GM12878 (cell line): ENCODE results near the gene GPR151. TPM values are rescaled to one million over a fixed set of nuclear protein-coding genes. Genes with fewer than 3 reads are reported as not detected.

Experiments
- ATAC-seq: fragments of 200-7000 bp; cut with Tn5 transposase; 3 replicates; pipeline ENCODE4 v1.9.1; 2020; ENCODE audit warnings: mild to moderate bottlenecking, moderate library complexity
- BruUV-seq: library from RNA; stranded (reverse); fragments of 400-500 nt; replicated peaks from 2 replicates; lab custom pipeline; 2021; lab: Mats Ljungman, UMichigan
- CTCF ChIA-PET: fragments of 300-600 bp; sonication (Branson Sonifier 250); formaldehyde crosslinking; extraction: SDS; loops from one replicate; lab custom pipeline; 2021; ENCODE audit warnings: inconsistent platforms; lab: Yijun Ruan, JAX
- POLR2A ChIA-PET: fragments of 350-600 bp; formaldehyde crosslinking; extraction: SDS; loops from one replicate; lab custom pipeline; 2021; ENCODE audit warnings: inconsistent platforms; lab: Charles Lee
- RAD21 ChIA-PET: fragments of 300-600 bp; sonication (Branson Sonifier 250); formaldehyde crosslinking; loops from one replicate; lab custom pipeline; 2023; ENCODE audit warnings: antibody characterized with exemption; ENCODE audit not compliant: unreplicated experiment; lab: Charles Lee
- SMC1A ChIA-PET: fragments of 300-600 bp; sonication (Branson Sonifier 250); formaldehyde crosslinking; loops from one replicate; lab custom pipeline; 2023; ENCODE audit not compliant: unreplicated experiment, uncharacterized antibody; lab: Charles Lee
- DNase-seq: peaks from one replicate; pipeline ENCODE4 v3.0.0-alpha.2; 2011; ENCODE audit warnings: low read depth, low spot score
- FAIRE-seq: peaks from 3 replicates; lab custom pipeline; 2011; peaks lifted over from hg19 to GRCh38; lab: Jason Lieb, UNC
- H2AFZ ChIP-seq: 2 replicates; pipeline ENCODE4 v1.6.0; 2011; ENCODE audit warnings: low read depth, low read length, control low read depth; ENCODE audit not compliant: control insufficient read depth
- H3K27ac ChIP-seq: 2 replicates; pipeline ENCODE4 v1.5.1; 2011; ENCODE audit warnings: control low read depth; ENCODE audit not compliant: control insufficient read depth, insufficient read depth
- H3K27me3 ChIP-seq, 2 experiments: replicated peaks in 1 of 2; 2 replicates each; pipeline versions ENCODE4 v1.6.0 to v1.6.1; 2011; ENCODE audit warnings: low read length in 1 of 2; ENCODE audit not compliant: control insufficient read depth in 2 of 2, insufficient read depth in 2 of 2
- H3K36me3 ChIP-seq, 2 experiments: 2 replicates each; pipeline ENCODE4 v1.5.1; 2011; ENCODE audit warnings: low read length in 1 of 2; ENCODE audit not compliant: control insufficient read depth in 2 of 2, insufficient read depth in 2 of 2
- H3K4me1 ChIP-seq: 2 replicates; pipeline ENCODE4 v1.6.1; 2011; ENCODE audit warnings: mild to moderate bottlenecking, low read length, moderate library complexity, mixed read lengths; ENCODE audit not compliant: control insufficient read depth, insufficient read depth
- H3K4me2 ChIP-seq: 2 replicates; pipeline ENCODE4 v1.6.0; 2011; ENCODE audit warnings: control low read depth; ENCODE audit not compliant: control insufficient read depth, insufficient read depth
- H3K4me3 ChIP-seq: fragments of 200-600 bp; sonication (generic); 2 replicates; pipeline ENCODE4 v1.5.1; 2016
- H3K79me2 ChIP-seq: 2 replicates; pipeline ENCODE4 v1.6.0; 2011; ENCODE audit warnings: low read length; ENCODE audit not compliant: control insufficient read depth, insufficient read depth
- H3K9ac ChIP-seq: 2 replicates; pipeline ENCODE4 v1.8.0; 2011; ENCODE audit warnings: low read length, control low read depth, mixed read lengths; ENCODE audit not compliant: control insufficient read depth, insufficient read depth
- H3K9me3 ChIP-seq: replicated peaks from 3 replicates; pipeline ENCODE4 v1.5.1; 2011; ENCODE audit warnings: mild to moderate bottlenecking, low read length; ENCODE audit not compliant: control insufficient read depth, insufficient read depth
- H4K20me1 ChIP-seq: 2 replicates; pipeline ENCODE4 v1.6.0; 2011; ENCODE audit not compliant: control insufficient read depth, insufficient read depth
- BCL3 ChIP-seq: IDR thresholded peaks from 2 replicates; pipeline ENCODE4 v1.6.1; 2011; ENCODE audit warnings: borderline replicate concordance, low read depth, mild to moderate bottlenecking, moderate library complexity, low read length; ENCODE audit not compliant: insufficient read depth, poor library complexity, severe bottlenecking
- GATAD2B ChIP-seq: fragments of 450-650 bp; conservative IDR thresholded peaks from 2 replicates; pipeline ENCODE4 v1.6.1; 2017; ENCODE audit warnings: low read depth, mild to moderate bottlenecking, moderate library complexity
- NR2C1 ChIP-seq: fragments of 450-650 bp; IDR thresholded peaks from 2 replicates; pipeline ENCODE4 v1.6.1; 2017; ENCODE audit warnings: antibody characterized with exemption, mild to moderate bottlenecking, moderate library complexity
- TARDBP ChIP-seq: IDR thresholded peaks from 2 replicates; pipeline ENCODE4 v1.6.1; 2016; ENCODE audit warnings: borderline replicate concordance
- TCF7 ChIP-seq: IDR thresholded peaks from 2 replicates; pipeline ENCODE4 v1.6.1; 2014; ENCODE audit warnings: antibody characterized with exemption, borderline replicate concordance
- ZBTB4 ChIP-seq: fragments of 450-650 bp; formaldehyde crosslinking; IDR thresholded peaks from 2 replicates; pipeline ENCODE4 v1.4.0; 2022; ENCODE audit warnings: mild to moderate bottlenecking, moderate library complexity
- WGBS: methylation state at CpG from one replicate; pipeline ENCODE4 v1.1.6; 2016; ENCODE audit warnings: low lambda C conversion rate; ENCODE audit not compliant: insufficient replicate concordance, insufficient coverage; ENCODE audit errors: missing lambda C conversion rate; 5-methylcytosine and 5-hydroxymethylcytosine counted together
- in situ Hi-C: fragments of 300-500 bp; cut with MboI; formaldehyde crosslinking; loops from 9 replicates; pipeline ENCODE4 v1.14.3; 2018; ENCODE audit warnings: mixed read lengths
- intact Hi-C: fragments of 100-400 bp; cut with micrococcal nuclease; formaldehyde crosslinking; loops from one replicate; pipeline ENCODE4 v1.14.2; 2022; ENCODE audit not compliant: unreplicated experiment
- polyA plus RNA-seq, 11 experiments: library from polyadenylated mRNA; depleted of rRNA in 4 of 11; unstranded in 6 of 11; stranded (reverse) in 5 of 11; fragments of >200 nt; fragmentation: Nextera tagmentation in 4 of 11; fragmentation: Illumina TruSeq in 1 of 11; extraction: Ambion mirVana in 4 of 11; extraction: Trizol in 1 of 11; gene quantifications; 1 replicate in 1 of 11; 2 replicates in 10 of 11; pipeline versions ENCODE4 v1.2.1 to v1.2.3, GENCODE V29; 2011 to 2016; ENCODE audit warnings: inconsistent platforms in 2 of 11, missing spikeins in 2 of 11, low read depth in 1 of 11
- total RNA-seq, 4 experiments: library from RNA; depleted of rRNA in 3 of 4; stranded (reverse); fragments of >200 nt in 3 of 4; fragmentation: Illumina TruSeq in 1 of 4; extraction: Trizol in 1 of 4; gene quantifications; 2 replicates each; pipeline versions ENCODE4 v1.2.1 to v1.2.3, GENCODE V29; 2013 to 2021

Gene GPR151
- total and polyA plus RNA-seq, 10 of the 15 experiments (the other 5 are each of a cell fraction or from before 2014, with no cell fraction given) = 0.11 TPM; not detected in 9

- Histone ChIP-seq H3K4me1 (no peaks in the 10 kb centered on the region), H3K27ac (no peak overlapping the region), H3K4me3 (no peak overlapping the region), H3K36me3 (peaks cover 4 to 20% of the 10 kb centered on the region in 2 experiments), H2AFZ (no peak overlapping the region), H3K9me3 (no peaks in the 10 kb centered on the region), H3K9ac (no peak overlapping the region), H3K4me2 (no peak overlapping the region), H4K20me1 (no peaks in the 10 kb centered on the region), H3K27me3 (no peaks in the 10 kb centered on the region), H3K79me2 (no peaks in the 10 kb centered on the region)
- in situ Hi-C loops = no loop called here
- ChIA-PET RAD21 (no interaction called here), POLR2A (no interaction called here), SMC1A (no interaction called here), CTCF (no interaction called here)
- no peak for TF ChIP-seq BCL3
- TF ChIP-seq GATAD2B = no peak
- no peak for TF ChIP-seq ZBTB4 (CRISPR knock-in tag)
- no peak for TF ChIP-seq TARDBP
- TF ChIP-seq NR2C1 = no peak
- TF ChIP-seq TCF7 = no peak
- no TSS peak for BruUV-seq
- peak; percentile 7 for FAIRE-seq
- no peak for ATAC-seq
- intact Hi-C loops = no loop called here
- WGBS = 96% methylated on average over 5 of the region's 5 CpGs
- no peak for DNase-seq
Observed at GRCh38 chr5:146507428-146507827, 8.6 kb downstream of the GPR151 start.
